H1 (cell line): Measurements from ENCODE around the gene SMOC2. TPM values are rescaled to one million over a fixed set of nuclear protein-coding genes. Genes with fewer than 3 reads are reported as not detected.

ENCODE experiments used
- CTBP2 ChIP-seq: IDR thresholded peaks from 2 replicates; pipeline ENCODE4 v1.7.0; 2011; ENCODE audit warnings: borderline replicate concordance, mild to moderate bottlenecking, moderate library complexity, mixed read lengths, low read length; ENCODE audit not compliant: insufficient read depth, insufficient read length
- EZH2 ChIP-seq: fragments of 200-600 bp; sonication (generic); IDR thresholded peaks from 2 replicates; pipeline ENCODE4 v1.7.1; 2012; ENCODE audit warnings: low read depth, mild to moderate bottlenecking, moderate library complexity, low read length, inconsistent platforms; ENCODE audit not compliant: severe bottlenecking
- POLR2AphosphoS5 ChIP-seq: IDR thresholded peaks from 2 replicates; pipeline ENCODE4 v1.6.1; 2011; ENCODE audit warnings: low read depth, low read length
- SIN3A ChIP-seq, 2 experiments: IDR thresholded peaks in 1 of 2; conservative IDR thresholded peaks in 1 of 2; 2 replicates each; pipeline ENCODE4 v1.6.1; 2011 to 2012; ENCODE audit warnings: low read length in 2 of 2, improper control_type of control experiment in 1 of 2, low read depth in 1 of 2, mild to moderate bottlenecking in 1 of 2
- SP2 ChIP-seq: IDR thresholded peaks from 2 replicates; pipeline ENCODE4 v1.6.1; 2012; ENCODE audit warnings: mild to moderate bottlenecking, low read length, inconsistent platforms
- TCF12 ChIP-seq: IDR thresholded peaks from 2 replicates; pipeline ENCODE4 v1.6.1; 2011; ENCODE audit warnings: low read depth, mild to moderate bottlenecking, low read length
- ZNF274 ChIP-seq: IDR thresholded peaks from 2 replicates; pipeline ENCODE4 v1.7.0; 2012; ENCODE audit warnings: low read length, borderline replicate concordance; ENCODE audit errors: extremely low read depth
- polyA plus RNA-seq, 7 experiments: library from polyadenylated mRNA; depleted of rRNA in 3 of 7; stranded (reverse) in 5 of 7; unstranded in 2 of 7; fragments of >200 nt in 5 of 7; fragments of 200-250 nt in 2 of 7; gene quantifications; 1 replicate in 5 of 7; 2 replicates in 1 of 7; 4 replicates in 1 of 7; pipeline versions ENCODE4 v1.2.1 to v1.2.3, GENCODE V29; 2011 to 2013; ENCODE audit warnings: missing spikeins in 2 of 7, mixed read lengths in 2 of 7
- total RNA-seq: library from RNA; stranded (reverse); fragmentation: NEBNext Ultra II Directional; extraction: Animal tissue kit (Norgen Biotek cat#: 25700); gene quantifications from 2 replicates; pipeline ENCODE4 v1.2.1, GENCODE V29; 2021
- TF ChIP-seq, protein P1 (sequence below): fragments of 300-600 bp; sonication (generic); IDR thresholded peaks from 2 replicates; pipeline ENCODE4 v1.7.1; 2012; ENCODE audit warnings: low read length, moderate library complexity, mild to moderate bottlenecking, inconsistent platforms; ENCODE audit not compliant: insufficient replicate concordance
- TF ChIP-seq, protein P2 (sequence below): IDR thresholded peaks from 2 replicates; pipeline ENCODE4 v1.6.1; 2011; ENCODE audit warnings: low read depth, mild to moderate bottlenecking, low read length; ENCODE audit not compliant: insufficient read depth

SMOC2 gene
- total and polyA plus RNA-seq, 2 of the 8 experiments (the other 6 are each of a cell fraction or from before 2014, with no cell fraction given): 7.7 to 8.5 TPM

DNA sequence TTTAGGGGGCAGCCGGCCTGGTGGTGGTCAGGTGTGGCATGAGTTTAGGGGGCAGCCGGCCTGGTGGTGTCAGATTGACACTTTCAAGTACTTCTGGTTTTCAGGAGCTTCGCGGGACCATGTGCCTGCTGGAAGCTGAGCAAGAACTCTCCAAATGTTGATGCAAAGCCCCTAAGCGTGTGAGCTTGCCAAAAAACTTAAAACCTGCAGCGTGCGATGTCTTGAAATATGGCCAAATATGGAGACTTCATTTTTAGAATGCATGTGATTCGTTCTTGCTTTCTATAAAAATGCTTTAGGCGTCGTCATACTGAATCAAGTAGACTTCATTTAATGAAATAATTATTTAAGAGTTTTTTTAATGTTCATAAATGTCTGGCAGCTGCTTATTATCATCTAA is 149.4 kb downstream of the SMOC2 start (continued):
- TF ChIP-seq, protein P1, sequence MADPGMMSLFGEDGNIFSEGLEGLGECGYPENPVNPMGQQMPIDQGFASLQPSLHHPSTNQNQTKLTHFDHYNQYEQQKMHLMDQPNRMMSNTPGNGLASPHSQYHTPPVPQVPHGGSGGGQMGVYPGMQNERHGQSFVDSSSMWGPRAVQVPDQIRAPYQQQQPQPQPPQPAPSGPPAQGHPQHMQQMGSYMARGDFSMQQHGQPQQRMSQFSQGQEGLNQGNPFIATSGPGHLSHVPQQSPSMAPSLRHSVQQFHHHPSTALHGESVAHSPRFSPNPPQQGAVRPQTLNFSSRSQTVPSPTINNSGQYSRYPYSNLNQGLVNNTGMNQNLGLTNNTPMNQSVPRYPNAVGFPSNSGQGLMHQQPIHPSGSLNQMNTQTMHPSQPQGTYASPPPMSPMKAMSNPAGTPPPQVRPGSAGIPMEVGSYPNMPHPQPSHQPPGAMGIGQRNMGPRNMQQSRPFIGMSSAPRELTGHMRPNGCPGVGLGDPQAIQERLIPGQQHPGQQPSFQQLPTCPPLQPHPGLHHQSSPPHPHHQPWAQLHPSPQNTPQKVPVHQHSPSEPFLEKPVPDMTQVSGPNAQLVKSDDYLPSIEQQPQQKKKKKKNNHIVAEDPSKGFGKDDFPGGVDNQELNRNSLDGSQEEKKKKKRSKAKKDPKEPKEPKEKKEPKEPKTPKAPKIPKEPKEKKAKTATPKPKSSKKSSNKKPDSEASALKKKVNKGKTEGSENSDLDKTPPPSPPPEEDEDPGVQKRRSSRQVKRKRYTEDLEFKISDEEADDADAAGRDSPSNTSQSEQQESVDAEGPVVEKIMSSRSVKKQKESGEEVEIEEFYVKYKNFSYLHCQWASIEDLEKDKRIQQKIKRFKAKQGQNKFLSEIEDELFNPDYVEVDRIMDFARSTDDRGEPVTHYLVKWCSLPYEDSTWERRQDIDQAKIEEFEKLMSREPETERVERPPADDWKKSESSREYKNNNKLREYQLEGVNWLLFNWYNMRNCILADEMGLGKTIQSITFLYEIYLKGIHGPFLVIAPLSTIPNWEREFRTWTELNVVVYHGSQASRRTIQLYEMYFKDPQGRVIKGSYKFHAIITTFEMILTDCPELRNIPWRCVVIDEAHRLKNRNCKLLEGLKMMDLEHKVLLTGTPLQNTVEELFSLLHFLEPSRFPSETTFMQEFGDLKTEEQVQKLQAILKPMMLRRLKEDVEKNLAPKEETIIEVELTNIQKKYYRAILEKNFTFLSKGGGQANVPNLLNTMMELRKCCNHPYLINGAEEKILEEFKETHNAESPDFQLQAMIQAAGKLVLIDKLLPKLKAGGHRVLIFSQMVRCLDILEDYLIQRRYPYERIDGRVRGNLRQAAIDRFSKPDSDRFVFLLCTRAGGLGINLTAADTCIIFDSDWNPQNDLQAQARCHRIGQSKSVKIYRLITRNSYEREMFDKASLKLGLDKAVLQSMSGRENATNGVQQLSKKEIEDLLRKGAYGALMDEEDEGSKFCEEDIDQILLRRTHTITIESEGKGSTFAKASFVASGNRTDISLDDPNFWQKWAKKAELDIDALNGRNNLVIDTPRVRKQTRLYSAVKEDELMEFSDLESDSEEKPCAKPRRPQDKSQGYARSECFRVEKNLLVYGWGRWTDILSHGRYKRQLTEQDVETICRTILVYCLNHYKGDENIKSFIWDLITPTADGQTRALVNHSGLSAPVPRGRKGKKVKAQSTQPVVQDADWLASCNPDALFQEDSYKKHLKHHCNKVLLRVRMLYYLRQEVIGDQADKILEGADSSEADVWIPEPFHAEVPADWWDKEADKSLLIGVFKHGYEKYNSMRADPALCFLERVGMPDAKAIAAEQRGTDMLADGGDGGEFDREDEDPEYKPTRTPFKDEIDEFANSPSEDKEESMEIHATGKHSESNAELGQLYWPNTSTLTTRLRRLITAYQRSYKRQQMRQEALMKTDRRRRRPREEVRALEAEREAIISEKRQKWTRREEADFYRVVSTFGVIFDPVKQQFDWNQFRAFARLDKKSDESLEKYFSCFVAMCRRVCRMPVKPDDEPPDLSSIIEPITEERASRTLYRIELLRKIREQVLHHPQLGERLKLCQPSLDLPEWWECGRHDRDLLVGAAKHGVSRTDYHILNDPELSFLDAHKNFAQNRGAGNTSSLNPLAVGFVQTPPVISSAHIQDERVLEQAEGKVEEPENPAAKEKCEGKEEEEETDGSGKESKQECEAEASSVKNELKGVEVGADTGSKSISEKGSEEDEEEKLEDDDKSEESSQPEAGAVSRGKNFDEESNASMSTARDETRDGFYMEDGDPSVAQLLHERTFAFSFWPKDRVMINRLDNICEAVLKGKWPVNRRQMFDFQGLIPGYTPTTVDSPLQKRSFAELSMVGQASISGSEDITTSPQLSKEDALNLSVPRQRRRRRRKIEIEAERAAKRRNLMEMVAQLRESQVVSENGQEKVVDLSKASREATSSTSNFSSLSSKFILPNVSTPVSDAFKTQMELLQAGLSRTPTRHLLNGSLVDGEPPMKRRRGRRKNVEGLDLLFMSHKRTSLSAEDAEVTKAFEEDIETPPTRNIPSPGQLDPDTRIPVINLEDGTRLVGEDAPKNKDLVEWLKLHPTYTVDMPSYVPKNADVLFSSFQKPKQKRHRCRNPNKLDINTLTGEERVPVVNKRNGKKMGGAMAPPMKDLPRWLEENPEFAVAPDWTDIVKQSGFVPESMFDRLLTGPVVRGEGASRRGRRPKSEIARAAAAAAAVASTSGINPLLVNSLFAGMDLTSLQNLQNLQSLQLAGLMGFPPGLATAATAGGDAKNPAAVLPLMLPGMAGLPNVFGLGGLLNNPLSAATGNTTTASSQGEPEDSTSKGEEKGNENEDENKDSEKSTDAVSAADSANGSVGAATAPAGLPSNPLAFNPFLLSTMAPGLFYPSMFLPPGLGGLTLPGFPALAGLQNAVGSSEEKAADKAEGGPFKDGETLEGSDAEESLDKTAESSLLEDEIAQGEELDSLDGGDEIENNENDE: no peak
- TF ChIP-seq ZNF274: no peak
- no peak for TF ChIP-seq EZH2
- TF ChIP-seq SP2: no peak
- no peak for TF ChIP-seq SIN3A (conservative IDR thresholded peaks at IDR 0.05 in 1 of 2, IDR thresholded peaks at IDR 0.05 in 1 of 2; ENCODE audit: low read depth in 1 of 2, low read length in 2 of 2)
- TF ChIP-seq CTBP2: no peak
- no peak for TF ChIP-seq TCF12
- TF ChIP-seq POLR2AphosphoS5: no peak
- TF ChIP-seq, protein P2, sequence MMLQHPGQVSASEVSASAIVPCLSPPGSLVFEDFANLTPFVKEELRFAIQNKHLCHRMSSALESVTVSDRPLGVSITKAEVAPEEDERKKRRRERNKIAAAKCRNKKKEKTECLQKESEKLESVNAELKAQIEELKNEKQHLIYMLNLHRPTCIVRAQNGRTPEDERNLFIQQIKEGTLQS: no peak
- TF ChIP-seq, all 59 proteins: peak for 0
